Activated T-cell treated with anti-CD3 and anti-CD28 coated beads, Interleukin-2, amount 50 U/mL, for 72 hours (primary cell): ENCODE results near the gene BAD. TPM values are rescaled to one million over a fixed set of nuclear protein-coding genes. Genes with fewer than 3 reads are reported as not detected.

Experiments used
- ATAC-seq, 2 donors: fragments of 150-1000 bp; cut with Tn5 transposase; replicated peaks in 1 of 2; 2 replicates each; pipeline ENCODE4 v1.10.0; 2021; ENCODE audit warnings: moderate library complexity in 2 of 2, mild to moderate bottlenecking in 1 of 2
- DNase-seq, 2 donors: peaks; one replicate each; pipeline ENCODE4 v3.0.0; 2021 to 2022; ENCODE audit warnings: mixed read lengths in 1 of 2
- H3K27ac Mint-ChIP-seq: one replicate; pipeline ENCODE4 v1.8.0; 2022; ENCODE audit warnings: mild to moderate bottlenecking, moderate library complexity, mixed read lengths
- H3K27me3 Mint-ChIP-seq: one replicate; pipeline ENCODE4 v1.8.0; 2022; ENCODE audit warnings: low read depth, mixed read lengths
- H3K36me3 Mint-ChIP-seq, 2 donors: one replicate each; pipeline ENCODE4 v1.8.0; 2022; ENCODE audit warnings: mixed read lengths in 2 of 2, mild to moderate bottlenecking in 1 of 2; ENCODE audit not compliant: insufficient read depth in 2 of 2
- H3K4me1 Mint-ChIP-seq: one replicate; pipeline ENCODE4 v1.8.0; 2022; ENCODE audit warnings: low read depth, mixed read lengths
- H3K4me3 Mint-ChIP-seq, 2 donors: one replicate each; pipeline ENCODE4 v1.8.0; 2022; ENCODE audit warnings: mild to moderate bottlenecking in 2 of 2, mixed read lengths in 2 of 2, moderate library complexity in 2 of 2
- H3K9me3 Mint-ChIP-seq, 2 donors: one replicate each; pipeline ENCODE4 v1.8.0; 2022; ENCODE audit warnings: mixed read lengths in 2 of 2
- total RNA-seq, 2 donors: library from RNA; stranded (reverse); gene quantifications; one replicate each; pipeline ENCODE4 v1.2.3, GENCODE V29; 2022

Gene BAD
- total RNA-seq, 2 donors from 2014 or later: 35.2 to 35.7 TPM

DNA sequence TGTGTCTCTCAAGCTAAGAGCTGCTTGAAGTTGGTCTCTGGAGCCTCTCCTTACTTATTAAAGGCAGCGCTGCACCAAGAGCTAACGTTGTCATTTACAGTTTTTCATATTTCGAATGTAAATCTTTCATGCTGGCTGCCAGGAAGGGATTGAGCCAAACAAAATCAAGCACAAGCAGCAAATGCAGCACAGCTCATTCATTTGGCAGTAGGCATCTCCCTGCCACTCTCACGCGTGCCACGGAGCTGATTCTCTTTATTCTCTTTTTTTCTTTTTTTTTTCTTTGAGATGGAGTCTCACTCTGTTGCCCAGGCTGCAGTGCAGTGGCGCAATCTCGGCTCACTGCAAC, 51.5 kb downstream of the BAD start:
- H3K27me3 Mint-ChIP-seq: no peaks in the 10 kb centered on the region
- H3K36me3 Mint-ChIP-seq: no peaks in the 10 kb centered on the region
- no peak for ATAC-seq
- peak overlapping the region; percentile 73 to 79 for H3K4me3 Mint-ChIP-seq
- H3K4me1 Mint-ChIP-seq: peaks cover 48% of the 10 kb centered on the region
- no peaks in the 10 kb centered on the region for H3K9me3 Mint-ChIP-seq
- no peak overlapping the region for H3K27ac Mint-ChIP-seq
- DNase-seq: no peak

DNA sequence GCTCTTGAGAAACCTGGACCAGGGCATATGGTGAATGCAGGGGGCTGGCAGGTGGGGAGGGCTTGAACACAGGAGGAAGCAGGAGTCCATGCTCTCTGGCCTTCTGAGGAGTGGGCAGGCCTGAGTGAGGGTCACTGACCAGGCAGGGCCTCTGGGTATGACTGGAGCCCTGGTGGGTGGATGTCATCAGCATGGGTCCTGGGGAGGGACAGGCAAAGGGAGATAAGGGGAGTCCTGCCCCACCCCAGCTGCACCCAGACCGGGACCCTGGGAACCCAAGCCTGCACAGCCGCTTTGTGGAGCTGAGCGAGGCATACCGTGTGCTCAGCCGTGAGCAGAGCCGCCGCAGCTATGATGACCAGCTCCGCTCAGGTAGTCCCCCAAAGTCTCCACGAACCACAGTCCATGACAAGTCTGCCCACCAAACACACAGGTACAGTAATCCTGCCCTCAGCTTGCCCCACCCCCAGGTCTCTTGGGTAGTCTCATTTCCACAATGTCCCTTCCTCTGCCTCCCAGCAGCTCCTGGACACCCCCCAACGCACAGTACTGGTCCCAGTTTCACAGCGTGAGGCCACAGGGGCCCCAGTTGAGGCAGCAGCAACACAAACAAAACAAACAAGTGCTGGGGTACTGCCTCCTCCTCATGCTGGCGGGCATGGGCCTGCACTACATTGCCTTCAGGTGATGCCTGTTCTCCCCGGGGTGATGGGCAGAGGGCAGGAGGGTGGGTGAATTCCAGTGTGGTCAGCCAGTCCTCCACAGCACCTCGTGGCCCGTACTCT, 52.1 kb downstream of the BAD start:
- Mint-ChIP-seq H3K27me3 (no peaks in the 10 kb centered on the region), H3K4me3 (peak overlapping the region in 1 of 2 donors; percentile 97)
- no peak for ATAC-seq

DNA sequence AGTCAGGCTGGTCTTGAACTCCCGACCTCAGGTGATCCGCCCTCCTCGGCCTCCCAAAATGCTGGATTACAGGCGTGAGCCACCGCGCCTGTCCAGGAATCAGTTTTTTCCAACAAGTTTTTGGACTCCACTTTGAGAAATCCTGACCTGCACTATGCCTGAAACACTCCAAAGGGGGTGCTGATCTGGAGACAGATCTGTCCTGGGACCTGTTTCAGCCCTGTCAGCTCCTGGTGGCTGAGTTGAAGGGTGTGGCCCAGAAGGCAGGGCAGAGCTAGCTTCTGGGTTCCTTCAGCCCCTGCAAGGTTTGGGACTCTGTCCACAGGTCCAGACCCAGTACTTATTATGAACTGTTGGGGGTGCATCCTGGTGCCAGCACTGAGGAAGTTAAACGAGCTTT, 52.9 kb downstream of the BAD start:
- Mint-ChIP-seq H3K27me3 (no peaks in the 10 kb centered on the region), H3K4me1 (peaks cover 60% of the 10 kb centered on the region), H3K36me3 (no peaks in the 10 kb centered on the region), H3K9me3 (no peaks in the 10 kb centered on the region), H3K27ac (no peak overlapping the region), H3K4me3 (peak overlapping the region; percentile 94 to 97)
- no peak for DNase-seq
- no peak for ATAC-seq

More for the DNA sequence above, 52.1 kb downstream of the BAD start:
- Mint-ChIP-seq H3K4me1 (peaks cover 54% of the 10 kb centered on the region), H3K36me3 (no peaks in the 10 kb centered on the region), H3K9me3 (no peaks in the 10 kb centered on the region), H3K27ac (no peak overlapping the region)
- no peak for DNase-seq

DNA sequence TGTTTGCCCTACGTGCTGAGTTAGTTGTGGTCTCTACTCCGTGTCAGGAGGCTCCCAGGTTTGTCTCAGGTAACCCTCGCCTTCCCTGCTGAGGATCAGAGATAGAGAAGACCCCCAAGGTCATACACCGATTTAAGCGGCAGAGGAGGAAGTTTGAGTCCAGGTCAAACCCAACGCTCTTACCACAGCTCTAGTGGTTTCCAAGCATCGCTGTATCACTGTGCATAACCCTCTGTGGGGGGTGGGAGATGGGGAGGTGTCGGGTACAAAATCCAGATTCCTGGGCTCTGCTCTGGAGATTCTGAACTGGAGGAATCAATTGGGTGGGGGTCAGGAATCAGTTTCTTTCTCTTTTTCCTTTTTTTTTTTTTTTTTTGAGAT, 53.5 kb downstream of the BAD start:
- peak overlapping the region; percentile 94 to 97 for H3K4me3 Mint-ChIP-seq
- H3K36me3 Mint-ChIP-seq: no peaks in the 10 kb centered on the region
- ATAC-seq (no peak), DNase-seq (no peak)
- H3K27ac Mint-ChIP-seq: no peak overlapping the region
- no peaks in the 10 kb centered on the region for H3K9me3 Mint-ChIP-seq
- no peaks in the 10 kb centered on the region for H3K27me3 Mint-ChIP-seq
- H3K4me1 Mint-ChIP-seq: peaks cover 60% of the 10 kb centered on the region

DNA sequence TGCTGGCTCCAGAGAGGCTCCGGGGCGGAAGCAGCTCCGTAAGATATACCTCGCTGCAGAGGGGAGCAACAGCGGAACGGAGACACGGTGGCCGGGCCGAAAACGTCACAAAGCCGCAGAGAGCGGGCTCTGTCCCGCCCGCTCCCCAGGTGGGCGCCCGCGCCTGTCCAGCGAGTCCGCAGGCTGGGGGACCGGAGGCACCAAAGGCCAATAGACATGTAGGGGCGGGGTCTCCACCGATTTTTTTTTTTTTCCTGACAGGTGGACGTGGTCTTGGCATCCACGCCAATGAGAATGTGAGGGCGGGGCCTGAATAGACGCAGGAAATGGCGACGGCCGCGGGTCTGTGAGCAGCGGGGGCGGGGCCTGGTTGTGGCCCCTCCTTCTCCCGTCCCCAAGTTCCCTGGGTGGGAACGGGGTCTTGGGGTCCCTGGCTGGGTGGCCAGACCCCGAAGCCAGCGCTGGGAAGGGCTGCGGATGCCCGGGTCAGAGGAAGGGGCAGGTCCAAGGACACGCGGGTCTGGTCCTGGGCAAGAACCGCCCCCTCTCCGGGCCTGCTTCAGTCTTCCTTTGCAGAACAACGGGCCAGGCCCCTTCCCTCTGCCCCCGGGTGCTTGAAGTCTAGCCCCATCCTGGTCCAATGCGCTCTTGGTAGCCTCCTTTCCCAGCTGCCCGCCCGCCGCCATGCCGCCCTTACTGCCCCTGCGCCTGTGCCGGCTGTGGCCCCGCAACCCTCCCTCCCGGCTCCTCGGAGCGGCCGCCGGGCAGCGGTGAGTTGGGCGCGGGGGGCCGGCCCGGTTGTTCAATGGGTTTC, 54.1 kb downstream of the BAD start, which contains the start of gene DNAJC4:
Gene DNAJC4, plus strand, starts transcription at position 378 of the 814 bp plus-strand sequence. Its CDS starts 307 bp downstream, at position 685.
- H3K4me1 Mint-ChIP-seq: peaks cover 57% of the 10 kb centered on the region
- no peaks in the 10 kb centered on the region for H3K36me3 Mint-ChIP-seq
- peak; percentile 53 to 54 for ATAC-seq

DNA sequence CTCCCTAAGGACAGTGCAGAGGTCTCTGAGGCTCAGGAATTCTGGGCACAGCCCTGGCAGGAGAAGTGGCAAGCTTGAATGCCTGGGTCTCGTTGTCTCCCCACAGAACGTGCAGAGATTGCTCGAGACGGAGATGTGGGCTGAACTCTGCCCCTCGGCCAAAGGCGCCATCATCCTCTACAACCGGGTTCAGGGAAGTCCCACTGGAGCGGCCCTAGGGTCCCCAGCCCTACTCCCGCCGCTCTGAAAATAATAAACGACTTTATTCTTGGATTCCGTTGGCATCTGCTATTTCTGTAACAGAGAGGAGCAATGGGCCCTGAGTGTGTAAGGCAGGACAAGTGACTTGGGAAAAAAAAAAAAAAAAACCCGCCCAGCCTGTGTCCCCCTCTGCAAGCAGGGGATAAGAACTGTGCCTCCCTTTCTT, 54.7 kb downstream of the BAD start:
- H3K4me1 Mint-ChIP-seq: peaks cover 59% of the 10 kb centered on the region
- DNase-seq (no peak), ATAC-seq (no peak)
- H3K4me3 Mint-ChIP-seq: peak overlapping the region; percentile 94 to 97
- no peaks in the 10 kb centered on the region for H3K9me3 Mint-ChIP-seq
- no peaks in the 10 kb centered on the region for H3K36me3 Mint-ChIP-seq
- peak overlapping the region; percentile 87 for H3K27ac Mint-ChIP-seq
- no peaks in the 10 kb centered on the region for H3K27me3 Mint-ChIP-seq

More for the DNA sequence above, 54.1 kb downstream of the BAD start, which contains the start of gene DNAJC4:
- H3K4me3 Mint-ChIP-seq: peak within 1 kb of the TSS; percentile 94 to 97
- H3K27ac Mint-ChIP-seq: peak within 1 kb of the TSS; percentile 87
- DNase-seq: peak; percentile 91 to 96
- no peaks in the 10 kb centered on the region for H3K27me3 Mint-ChIP-seq
- no peaks in the 10 kb centered on the region for H3K9me3 Mint-ChIP-seq

DNA sequence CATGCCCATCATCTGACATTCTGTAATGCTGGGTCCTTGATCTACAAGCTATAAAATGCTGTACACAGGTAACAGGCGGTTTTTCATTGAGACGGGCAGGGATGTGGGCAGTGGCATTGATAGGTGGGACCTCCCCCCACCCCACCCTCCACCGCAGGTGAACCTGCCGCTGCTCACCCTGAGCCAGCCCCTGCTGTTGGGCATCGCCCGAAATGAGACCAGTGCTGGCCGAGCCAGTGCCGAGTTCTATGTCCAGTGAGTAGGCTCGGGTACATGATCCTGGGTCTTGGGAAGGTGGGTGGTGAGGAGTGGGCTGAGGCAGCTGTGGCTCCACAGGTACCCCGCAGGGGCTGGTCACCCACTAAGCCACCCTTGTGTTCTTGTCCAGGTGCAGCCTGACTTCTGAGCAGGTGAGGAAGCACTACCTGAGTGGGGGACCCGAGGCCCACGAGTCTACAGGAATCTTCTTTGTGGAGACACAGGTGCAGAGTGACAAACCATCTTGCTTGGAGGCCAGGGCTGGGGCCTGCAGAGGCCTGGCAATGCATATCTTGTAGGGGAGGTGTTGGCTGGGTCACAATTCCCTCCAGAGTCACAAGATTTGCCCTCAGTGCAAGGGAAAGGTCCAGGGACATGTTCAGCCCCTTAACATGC, 55.2 kb downstream of the BAD start:
- Mint-ChIP-seq H3K27ac (peak overlapping the region; percentile 81), H3K27me3 (no peaks in the 10 kb centered on the region), H3K9me3 (no peaks in the 10 kb centered on the region), H3K4me1 (peaks cover 59% of the 10 kb centered on the region), H3K36me3 (no peaks in the 10 kb centered on the region), H3K4me3 (peak overlapping the region; percentile 94 to 97)
- ATAC-seq: no peak
- no peak for DNase-seq

DNA sequence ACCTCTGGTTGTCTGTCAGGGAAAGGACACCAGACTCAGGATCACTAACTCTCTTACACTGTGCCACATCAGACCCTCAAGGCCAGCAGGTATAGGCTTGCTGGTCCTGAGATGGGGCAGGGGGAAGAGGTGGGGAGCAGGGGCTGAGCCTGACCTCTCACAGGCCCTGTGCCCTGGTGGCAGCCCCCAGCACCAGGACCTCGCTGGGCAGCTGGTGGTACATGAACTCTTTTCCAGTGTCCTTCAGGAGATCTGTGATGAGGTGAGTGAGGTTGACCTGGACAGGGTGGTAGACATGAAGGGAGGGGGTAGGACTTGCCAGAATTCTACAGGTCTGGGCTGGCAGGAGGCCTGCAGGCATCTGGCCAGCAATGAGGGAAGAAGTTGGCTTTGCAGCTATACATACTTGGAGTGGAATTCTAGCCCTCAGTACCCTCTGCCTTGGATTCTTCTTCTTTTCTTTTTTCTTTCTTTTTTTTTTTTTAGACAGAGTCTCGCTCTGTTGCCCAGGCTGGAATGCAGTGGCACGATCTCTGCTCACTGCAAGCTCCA, 57.0 kb downstream of the BAD start:
- DNase-seq (no peak), ATAC-seq (no peak)
- Mint-ChIP-seq H3K9me3 (no peaks in the 10 kb centered on the region), H3K4me3 (peak overlapping the region; percentile 89 to 92), H3K27me3 (no peaks in the 10 kb centered on the region), H3K4me1 (peaks cover 47% of the 10 kb centered on the region), H3K27ac (peak overlapping the region; percentile 90), H3K36me3 (no peaks in the 10 kb centered on the region)

DNA sequence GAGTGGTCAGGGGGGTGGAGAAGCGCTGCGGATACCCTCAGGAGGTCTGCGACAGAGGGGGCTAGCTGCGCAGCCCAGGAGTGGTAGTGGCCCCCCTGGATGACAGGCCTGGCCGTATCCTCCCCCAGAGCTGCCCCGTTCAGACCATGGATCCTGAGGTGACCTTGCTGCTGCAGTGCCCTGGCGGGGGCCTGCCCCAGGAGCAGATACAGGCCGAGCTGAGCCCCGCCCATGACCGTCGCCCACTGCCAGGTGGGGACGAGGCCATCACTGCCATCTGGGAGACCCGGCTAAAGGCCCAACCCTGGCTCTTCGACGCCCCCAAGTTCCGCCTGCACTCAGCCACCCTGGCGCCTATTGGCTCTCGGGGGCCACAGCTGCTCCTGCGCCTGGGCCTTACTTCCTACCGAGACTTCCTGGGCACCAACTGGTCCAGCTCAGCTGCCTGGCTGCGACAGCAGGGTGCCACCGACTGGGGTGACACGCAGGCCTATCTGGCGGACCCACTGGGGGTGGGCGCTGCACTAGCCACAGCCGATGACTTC, 57.9 kb downstream of the BAD start:
- peak; percentile 73 to 74 for DNase-seq
- Mint-ChIP-seq H3K36me3 (no peaks in the 10 kb centered on the region), H3K9me3 (no peaks in the 10 kb centered on the region), H3K27ac (peak overlapping the region; percentile 84), H3K27me3 (no peaks in the 10 kb centered on the region), H3K4me3 (peak overlapping the region; percentile 89 to 92), H3K4me1 (peaks cover 40% of the 10 kb centered on the region)
- peak; percentile 49 to 55 for ATAC-seq

DNA sequence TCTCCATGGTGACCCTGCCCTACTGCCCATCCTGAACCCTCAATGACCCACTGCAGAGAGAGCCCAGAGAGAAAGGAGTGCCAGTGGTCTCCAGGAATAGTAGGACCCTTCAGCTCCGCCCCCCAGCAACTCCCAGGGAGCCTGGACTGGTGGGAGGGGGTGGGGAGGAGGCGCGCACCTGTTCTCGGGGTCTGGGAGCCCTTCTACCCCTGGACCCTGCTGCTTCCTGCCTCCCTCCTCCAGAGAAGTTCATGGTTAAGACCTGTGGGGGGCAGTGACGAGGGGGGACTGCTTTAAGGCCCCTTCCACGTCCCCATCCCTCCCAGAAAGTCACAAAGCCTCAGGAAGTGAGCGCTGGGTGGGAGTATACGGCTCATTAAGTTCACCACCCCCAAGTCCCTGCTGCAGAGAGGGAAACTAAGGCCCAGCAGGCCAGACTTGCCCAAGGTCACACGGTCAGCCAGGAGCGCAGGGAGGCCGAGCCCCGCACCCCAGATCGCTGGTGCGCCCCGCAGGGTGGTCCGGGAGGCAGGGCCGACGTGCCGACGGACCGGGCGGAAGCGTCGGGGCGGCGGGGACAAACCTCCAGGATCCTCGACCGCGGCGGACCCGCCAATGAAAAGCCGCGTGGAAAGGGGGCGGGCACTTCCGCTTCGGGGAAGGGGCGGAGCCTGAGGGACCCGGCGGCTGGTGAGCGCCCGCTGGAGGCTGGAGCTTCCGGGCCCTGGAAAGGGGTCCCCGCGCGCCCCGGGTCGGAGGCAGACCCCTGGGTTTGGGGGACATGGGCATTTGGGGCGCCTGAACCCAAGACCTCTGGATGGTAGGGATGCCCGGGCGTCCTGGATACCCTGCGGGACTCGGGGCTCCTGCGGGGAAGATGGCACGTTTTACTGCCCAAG, 58.6 kb downstream of the BAD start, which contains the start of the genes NUDT22 and TRPT1:
Gene NUDT22, plus strand, starts transcription at position 667 of the 899 bp plus-strand sequence. CDS start 379 bp downstream, outside the sequence.
Gene TRPT1, minus strand, starts transcription at position 579 of the 899 bp plus-strand sequence. Its CDS starts 326 bp downstream, at position 253.
- peaks cover 40% of the 10 kb centered on the region for H3K4me1 Mint-ChIP-seq
- H3K4me3 Mint-ChIP-seq: peak within 1 kb of the TSS; percentile 89 to 92
- no peaks in the 10 kb centered on the region for H3K27me3 Mint-ChIP-seq
- ATAC-seq (peak; percentile 69 to 76), DNase-seq (peak; percentile 94 to 98)
- H3K27ac Mint-ChIP-seq: peak within 1 kb of the TSS; percentile 84
- no peaks in the 10 kb centered on the region for H3K9me3 Mint-ChIP-seq
- peaks cover 0 to 1% of the 10 kb centered on the region in 2 donors for H3K36me3 Mint-ChIP-seq

DNA sequence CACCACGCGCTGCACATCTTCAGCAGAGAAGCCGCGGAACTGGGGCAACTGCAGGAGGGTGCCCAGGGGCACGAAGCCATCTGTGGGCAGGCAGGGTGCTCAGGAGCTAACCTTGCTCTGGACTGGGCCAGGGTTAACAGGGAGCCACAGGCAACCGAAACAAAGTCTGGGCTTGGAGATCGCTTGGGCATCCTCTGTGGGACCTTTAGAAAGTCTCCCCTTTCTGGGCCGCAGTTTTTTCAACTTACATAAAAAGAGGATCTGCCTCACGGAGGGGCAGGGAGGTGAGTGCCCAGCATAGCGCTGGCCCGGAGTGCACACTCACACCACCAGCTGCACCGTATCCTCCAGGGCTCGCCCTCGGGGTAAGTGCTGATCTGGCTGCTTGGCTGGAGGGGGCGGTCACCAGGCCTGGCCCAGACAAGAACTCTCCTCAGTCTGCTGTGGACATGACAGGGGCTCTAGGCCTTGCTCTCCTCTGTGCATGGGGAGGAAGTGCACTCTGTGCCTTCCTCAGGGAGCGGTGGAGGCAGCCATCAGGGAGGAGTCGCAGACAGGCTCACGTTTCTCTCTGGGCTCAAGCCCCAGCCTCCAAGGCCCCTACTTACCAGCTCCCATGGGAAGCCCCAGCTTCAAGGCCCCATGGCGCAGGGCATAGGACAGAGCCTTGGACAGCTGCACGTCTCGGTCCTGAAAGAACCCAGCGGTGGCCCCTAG, 59.4 kb downstream of the BAD start:
- peak overlapping the region; percentile 34 for H3K27ac Mint-ChIP-seq
- ATAC-seq: no peak
- H3K4me1 Mint-ChIP-seq: peaks cover 39% of the 10 kb centered on the region
- DNase-seq: no peak
- peaks cover 0 to 1% of the 10 kb centered on the region in 2 donors for H3K36me3 Mint-ChIP-seq
- no peaks in the 10 kb centered on the region for H3K9me3 Mint-ChIP-seq
- no peaks in the 10 kb centered on the region for H3K27me3 Mint-ChIP-seq
- H3K4me3 Mint-ChIP-seq: peak overlapping the region; percentile 89 to 92
